ENCODE data around the gene IFNA10. TPM values are rescaled to one million over a fixed set of nuclear protein-coding genes. Genes with fewer than 3 reads are reported as not detected.
A peak's percentile ranks its signal among the peaks of the same experiment; 100 is the strongest.
"Not testable (repeated sequence)": the region's sequence is repeated elsewhere in the genome, so short reads cannot be mapped to it uniquely, and the experiment has no call there.

Gene IFNA10
- total RNA-seq, 8 experiments from 2014 or later = 0.23 to 0.57 TPM; not detected in 6

DNA sequence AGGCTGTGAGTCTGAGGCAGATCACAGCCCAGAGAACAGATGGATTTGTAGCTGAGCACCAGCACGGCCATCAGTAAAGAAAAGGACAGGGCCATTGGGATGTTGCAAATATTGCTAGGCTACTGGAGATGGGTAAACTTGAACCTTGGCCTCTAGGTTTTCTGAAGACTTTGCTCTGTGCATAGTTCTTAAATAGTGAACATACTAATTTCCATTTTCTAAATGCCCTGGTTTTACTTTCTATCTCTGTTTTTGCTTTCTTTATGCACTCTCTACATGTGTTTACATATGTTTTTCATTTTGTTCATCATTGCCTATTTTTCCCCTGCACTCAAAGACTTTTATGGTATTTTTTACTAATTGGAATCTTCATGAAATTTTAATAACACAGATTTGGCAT lies 10.3 kb upstream of the IFNA10 start, which contains the start of gene IFNA16:
IFNA16 (minus strand) TSS at position 101 of the 400 bp plus-strand sequence; CDS start at position 95, 6 bp downstream.
- ATAC-seq (replicated peaks in 6 of 8); H3K27ac ChIP-seq; H3K4me3 ChIP-seq; H3K4me1 ChIP-seq (replicated peaks in 1 of 2); in situ Hi-C loops (cut with MboI; ENCODE audit: low pct_unique_long_range_greater_than_20kb in 2 of 9, low sequenced_read_pairs in 9 of 9, unreplicated experiment in 9 of 9): not testable (repeated sequence)
- WGBS, 10 experiments = 60 to 80% (median 60%) methylated on average over 1 of the region's 1 CpG; no CpG with 5 or more reads in 7 of the 10 experiments

DNA sequence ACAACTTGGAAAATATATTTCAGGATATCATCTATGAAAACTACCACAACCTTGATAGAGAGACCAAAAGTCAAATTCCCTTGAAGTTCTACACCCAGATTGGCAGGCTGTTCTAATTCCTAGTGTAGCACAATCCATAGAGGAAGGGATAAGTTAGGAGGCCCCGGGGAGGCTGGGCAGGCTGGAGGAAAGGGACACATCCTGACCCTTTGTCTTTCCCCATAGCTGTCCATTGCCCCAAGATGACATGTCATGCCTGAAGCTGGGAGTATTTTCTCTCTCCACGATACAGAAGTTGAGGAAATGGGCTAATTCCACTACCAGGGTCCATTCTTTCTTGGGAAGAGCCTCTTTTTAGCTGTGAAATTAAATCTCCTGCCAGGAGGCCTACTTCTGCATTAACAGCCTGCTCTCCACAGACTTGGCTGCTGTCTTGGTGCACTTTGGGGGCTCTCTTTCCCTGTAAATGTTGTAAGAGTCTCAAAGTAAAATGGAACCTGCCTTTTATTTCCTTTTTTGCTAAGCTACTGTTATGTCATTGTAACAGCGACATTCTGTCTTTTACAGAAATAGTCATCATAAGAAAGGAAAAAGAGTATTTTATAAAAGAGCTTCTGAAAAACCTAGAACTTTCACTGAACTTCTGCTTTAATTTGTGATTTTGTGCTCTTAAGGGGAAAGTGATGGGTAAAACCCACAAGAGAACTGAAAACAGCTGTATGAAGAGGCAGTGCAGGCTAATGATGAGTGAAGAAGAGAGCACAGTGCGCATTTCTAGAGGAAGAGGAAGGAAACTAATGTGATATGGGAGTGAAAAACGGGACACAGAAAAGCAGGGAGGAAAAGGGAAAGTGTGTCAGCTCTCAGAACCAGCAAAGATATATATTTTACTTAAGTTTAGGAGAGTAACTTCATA lies 6.7 kb upstream of the IFNA10 start:
- H3K4me3 ChIP-seq; in situ Hi-C loops (cut with MboI; ENCODE audit: low pct_unique_long_range_greater_than_20kb in 2 of 9, low sequenced_read_pairs in 9 of 9, unreplicated experiment in 9 of 9); H3K4me1 ChIP-seq (replicated peaks in 1 of 2); H3K27ac ChIP-seq: not testable (repeated sequence)
- 89% methylated on average over 1 of the region's 5 CpGs; no CpG with 5 or more reads in 9 of the 10 experiments for WGBS, 10 experiments
- ATAC-seq (replicated peaks in 6 of 8) = peak in 2 of 8 experiments; percentile 30 to 38

DNA sequence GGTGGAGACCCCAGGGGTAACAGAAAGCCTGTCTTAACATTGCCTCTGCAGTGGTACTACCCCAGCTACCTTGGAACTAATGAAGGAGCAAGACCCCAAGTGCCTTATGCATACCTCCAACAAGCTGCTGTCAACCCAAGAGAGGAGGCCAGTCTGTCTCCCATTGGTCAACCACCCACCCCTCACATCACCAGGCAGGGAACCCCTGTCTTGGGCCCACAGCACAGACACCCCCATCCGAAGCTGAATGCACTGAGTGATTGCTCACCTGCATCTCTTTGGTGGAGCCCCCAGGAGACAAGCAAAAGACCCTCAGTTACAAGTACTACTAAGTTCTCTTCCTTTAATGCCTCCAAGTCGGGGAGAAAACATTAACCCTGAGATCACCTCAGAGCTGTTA lies 5.2 kb upstream of the IFNA10 start:
- ATAC-seq (replicated peaks in 6 of 8); H3K4me3 ChIP-seq; H3K27ac ChIP-seq; H3K4me1 ChIP-seq (replicated peaks in 1 of 2); in situ Hi-C loops (cut with MboI; ENCODE audit: low pct_unique_long_range_greater_than_20kb in 2 of 9, low sequenced_read_pairs in 9 of 9, unreplicated experiment in 9 of 9): not testable (repeated sequence)
- 0 to 89% (median 0%) methylated on average over 1 to 2 of the region's 2 CpGs; no CpG with 5 or more reads in 6 of the 10 experiments for WGBS, 10 experiments

DNA sequence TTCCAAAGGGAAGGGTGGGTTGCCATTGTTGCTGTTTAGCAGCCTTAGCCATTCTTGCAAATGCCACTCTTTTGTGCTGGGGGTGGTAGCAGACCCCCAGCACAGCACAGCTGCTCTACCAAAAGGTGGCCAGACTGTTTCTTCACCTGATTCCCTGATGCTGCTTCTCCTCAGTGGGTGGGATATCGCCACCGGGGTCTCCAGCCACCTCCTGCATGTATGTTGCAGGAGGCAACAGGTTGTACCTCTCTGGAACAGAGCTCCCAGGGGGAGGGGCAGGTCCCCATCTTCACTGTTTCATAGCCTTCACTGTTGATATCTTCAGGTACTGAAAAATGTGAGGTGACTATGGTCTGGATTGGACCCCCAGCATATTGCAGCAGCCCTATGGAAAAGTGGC lies 3.8 kb upstream of the IFNA10 start:
- H3K4me1 ChIP-seq (replicated peaks in 1 of 2); in situ Hi-C loops (cut with MboI; ENCODE audit: low pct_unique_long_range_greater_than_20kb in 2 of 9, low sequenced_read_pairs in 9 of 9, unreplicated experiment in 9 of 9); H3K27ac ChIP-seq; H3K4me3 ChIP-seq; ATAC-seq (replicated peaks in 6 of 8): not testable (repeated sequence)
- WGBS, 10 experiments = no CpG with 5 or more reads among the region's 2 CpGs

DNA sequence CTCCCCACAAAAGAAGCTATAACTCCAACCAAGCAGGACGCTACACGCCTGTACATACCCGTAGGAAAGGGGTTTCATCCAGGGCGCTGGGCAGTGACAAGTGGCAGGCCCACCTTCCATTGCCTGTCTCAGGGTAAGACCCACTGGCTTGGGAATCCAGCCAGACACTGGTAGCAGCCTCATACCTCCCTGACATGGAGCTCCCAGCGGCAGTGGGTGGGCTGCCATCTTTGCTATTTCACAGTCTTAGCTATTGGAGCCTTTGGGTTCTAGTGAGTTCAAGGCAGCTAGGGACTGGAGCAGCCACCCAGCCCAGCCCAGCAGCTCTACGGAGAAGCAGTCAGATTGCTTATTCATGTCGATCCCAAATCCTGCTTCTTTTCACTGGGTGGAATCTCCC lies 3.4 kb upstream of the IFNA10 start:
- no peak overlapping the region for H3K4me3 ChIP-seq
- H3K27ac ChIP-seq = no peak overlapping the region
- WGBS, 10 experiments = 11 to 100% (median 63%) methylated on average over 1 to 3 of the region's 7 CpGs; no CpG with 5 or more reads in 6 of the 10 experiments
- ATAC-seq (replicated peaks in 6 of 8) = no peak
- in situ Hi-C loops (cut with MboI; ENCODE audit: low pct_unique_long_range_greater_than_20kb in 2 of 9, low sequenced_read_pairs in 9 of 9, unreplicated experiment in 9 of 9) = no loop called here
- H3K4me1 ChIP-seq (replicated peaks in 1 of 2) = no peaks in the 10 kb centered on the region

DNA sequence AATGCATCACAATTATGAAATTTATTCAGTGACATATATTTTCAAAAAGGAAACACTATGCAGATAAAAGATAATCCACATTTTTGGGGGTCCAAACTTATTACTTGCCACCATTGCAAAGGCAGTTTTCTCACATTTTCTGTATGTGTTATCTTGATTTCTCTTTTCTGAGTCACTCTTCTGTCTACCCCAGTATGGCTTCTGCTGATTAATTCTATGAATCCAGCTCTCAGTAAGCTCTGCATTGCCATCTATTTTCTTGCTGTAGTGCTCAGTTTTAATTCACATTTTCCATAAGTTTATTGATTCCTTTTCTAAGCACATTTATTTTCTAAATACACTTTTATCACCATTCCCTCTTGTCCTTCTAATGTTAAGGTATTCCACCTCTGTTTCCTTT lies 1.7 kb downstream of the IFNA10 start:
- Histone ChIP-seq H3K27ac (no peak overlapping the region), H3K4me3 (no peak overlapping the region), H3K4me1 (replicated peaks in 1 of 2) (no peaks in the 10 kb centered on the region)
- in situ Hi-C loops (cut with MboI; ENCODE audit: low pct_unique_long_range_greater_than_20kb in 2 of 9, low sequenced_read_pairs in 9 of 9, unreplicated experiment in 9 of 9) = no loop called here
- ATAC-seq (replicated peaks in 6 of 8) = no peak

DNA sequence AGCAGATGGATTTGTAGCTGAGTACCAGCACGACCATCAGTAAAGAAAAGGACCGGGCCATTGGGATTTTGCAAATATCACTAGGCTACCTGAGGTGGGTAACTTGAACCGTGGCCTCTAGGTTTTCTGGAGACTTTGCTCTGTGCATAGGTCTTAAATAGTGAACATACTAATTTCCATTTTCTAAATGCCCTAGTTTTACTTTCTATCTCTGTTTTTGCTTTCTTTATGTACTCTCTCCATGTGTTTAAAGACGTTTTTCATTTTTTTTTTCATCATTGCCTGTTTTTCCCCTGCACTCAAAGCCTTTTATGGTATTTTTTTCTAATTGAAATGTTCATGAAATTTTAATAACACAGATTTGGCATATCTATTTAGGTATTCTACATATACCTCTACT lies 4.8 kb downstream of the IFNA10 start, which contains the start of gene IFNA7:
IFNA7 (minus strand) TSS at position 101 of the 400 bp plus-strand sequence; CDS start at position 61, 40 bp downstream.
- H3K4me1 ChIP-seq (replicated peaks in 1 of 2); H3K4me3 ChIP-seq; in situ Hi-C loops (cut with MboI; ENCODE audit: low pct_unique_long_range_greater_than_20kb in 2 of 9, low sequenced_read_pairs in 9 of 9, unreplicated experiment in 9 of 9); ATAC-seq (replicated peaks in 6 of 8); H3K27ac ChIP-seq: not testable (repeated sequence)
- 10 to 80% (median 49%) methylated on average over 2 to 4 of the region's 4 CpGs for WGBS, 10 experiments

DNA sequence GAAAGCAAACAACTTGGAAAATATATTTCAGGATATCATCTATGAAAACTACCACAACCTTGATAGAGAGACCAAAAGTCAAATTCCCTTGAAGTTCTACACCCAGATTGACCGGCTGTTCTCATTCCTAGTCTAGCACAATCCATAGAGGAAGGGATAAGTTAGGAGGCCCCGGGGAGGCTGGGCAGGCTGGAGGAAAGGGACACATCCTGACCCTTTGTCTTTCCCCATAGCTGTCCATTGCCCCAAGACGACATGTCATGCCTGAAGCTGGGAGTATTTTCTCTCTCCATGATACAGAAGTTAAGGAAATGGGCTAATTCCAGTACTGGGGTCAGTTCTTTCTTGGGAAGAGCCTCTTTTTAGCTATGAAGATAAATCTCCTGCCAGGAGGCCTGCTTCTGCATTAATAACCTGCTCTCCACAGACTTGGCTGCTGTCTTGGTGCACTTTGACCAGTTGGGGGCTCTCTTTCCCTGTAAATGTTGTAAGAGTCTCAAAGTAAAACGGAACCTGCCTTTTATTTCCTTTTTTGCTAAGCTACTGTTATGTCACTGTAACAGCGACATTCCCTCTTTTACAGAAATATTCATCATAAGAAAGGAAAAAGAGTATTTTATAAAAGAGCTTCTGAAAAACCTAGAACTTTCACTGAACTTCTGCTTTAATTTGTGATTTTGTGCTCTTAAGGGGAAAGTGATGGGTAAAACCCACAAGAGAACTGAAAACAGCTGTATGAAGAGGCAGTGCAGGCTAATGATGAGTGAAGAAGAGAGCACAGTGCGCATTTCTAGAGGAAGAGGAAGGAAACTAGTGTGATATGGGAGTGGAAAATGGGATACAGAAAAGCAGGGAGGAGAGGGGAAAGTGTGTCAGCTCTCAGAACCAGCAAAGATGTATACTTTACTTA lies 11.8 kb downstream of the IFNA10 start:
- H3K4me1 ChIP-seq (replicated peaks in 1 of 2); H3K4me3 ChIP-seq; H3K27ac ChIP-seq; in situ Hi-C loops (cut with MboI; ENCODE audit: low pct_unique_long_range_greater_than_20kb in 2 of 9, low sequenced_read_pairs in 9 of 9, unreplicated experiment in 9 of 9): not testable (repeated sequence)
- peak in 5 of 8 experiments; percentile 36 to 99 (median 93) for ATAC-seq (replicated peaks in 6 of 8)
- 0 to 64% (median 30%) methylated on average over 1 to 3 of the region's 6 CpGs; no CpG with 5 or more reads in 3 of the 10 experiments for WGBS, 10 experiments

DNA sequence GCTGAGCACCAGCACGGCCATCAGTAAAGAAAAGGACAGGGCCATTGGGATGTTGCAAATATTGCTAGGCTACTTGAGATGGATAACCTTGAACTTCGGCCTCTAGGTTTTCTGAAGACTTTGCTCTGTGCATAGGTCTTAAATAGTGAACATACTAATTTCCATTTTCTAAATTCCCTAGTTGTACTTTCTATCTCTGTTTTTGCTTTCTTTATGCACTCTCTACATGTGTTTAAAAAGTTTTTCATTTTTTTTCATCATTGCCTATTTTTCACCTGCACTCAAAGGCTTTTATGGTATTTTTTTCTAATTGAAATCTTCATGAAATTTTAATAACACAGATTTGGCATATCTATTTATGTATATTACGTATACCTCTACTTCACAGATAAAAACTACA lies 19.5 kb downstream of the IFNA10 start, which contains the start of gene IFNA4:
IFNA4 (minus strand) TSS at position 101 of the 400 bp plus-strand sequence; CDS start at position 45, 56 bp downstream.
- H3K4me3 ChIP-seq; ATAC-seq (replicated peaks in 6 of 8); H3K4me1 ChIP-seq (replicated peaks in 1 of 2); H3K27ac ChIP-seq; in situ Hi-C loops (cut with MboI; ENCODE audit: low pct_unique_long_range_greater_than_20kb in 2 of 9, low sequenced_read_pairs in 9 of 9, unreplicated experiment in 9 of 9): not testable (repeated sequence)
- WGBS, 10 experiments = 17 to 100% (median 77%) methylated on average over 1 to 2 of the region's 3 CpGs; no CpG with 5 or more reads in 2 of the 10 experiments

DNA sequence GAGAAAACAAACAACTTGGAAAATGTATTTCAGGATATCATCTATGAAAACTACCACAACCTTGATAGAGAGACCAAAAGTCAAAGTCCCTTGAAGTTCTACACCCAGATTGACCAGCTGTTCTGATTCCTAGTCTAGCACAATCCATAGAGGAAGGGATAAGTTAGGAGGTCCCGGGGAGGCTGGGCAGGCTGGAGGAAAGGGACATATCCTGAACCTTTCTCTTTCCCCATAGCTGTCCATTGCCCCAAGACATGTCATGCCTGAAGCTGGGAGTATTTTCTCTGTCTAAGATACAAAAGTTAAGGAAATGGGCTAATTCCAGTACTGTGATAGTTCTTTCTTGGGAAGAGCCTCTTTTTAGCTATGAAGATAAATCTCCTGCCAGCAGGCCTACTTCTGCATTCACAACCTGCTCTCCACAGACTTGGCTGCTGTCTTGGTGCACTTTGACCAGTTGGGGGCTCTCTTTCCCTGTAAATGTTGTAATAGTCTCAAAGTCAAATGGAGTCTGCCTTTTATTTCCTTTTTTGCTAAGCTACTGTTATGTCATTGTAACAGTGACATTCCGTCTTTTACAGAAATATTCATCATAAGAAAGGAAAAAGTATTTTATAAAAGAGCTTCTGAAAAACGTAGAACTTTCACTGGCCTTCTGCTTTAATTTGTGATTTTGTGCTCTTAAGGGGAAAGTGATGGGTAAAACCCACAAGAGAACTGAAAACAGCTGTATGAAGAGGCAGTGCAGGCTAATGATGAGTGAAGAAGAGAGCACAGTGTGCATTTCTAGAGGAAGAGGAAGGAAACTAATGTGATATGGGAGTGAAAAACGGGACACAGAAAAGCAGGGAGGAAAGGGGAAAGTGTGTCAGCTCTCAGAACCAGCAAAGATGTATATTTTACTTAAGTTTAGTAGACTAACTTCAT lies 23.9 kb downstream of the IFNA10 start:
- in situ Hi-C loops (cut with MboI; ENCODE audit: low pct_unique_long_range_greater_than_20kb in 2 of 9, low sequenced_read_pairs in 9 of 9, unreplicated experiment in 9 of 9); H3K4me3 ChIP-seq; H3K4me1 ChIP-seq (replicated peaks in 1 of 2); H3K27ac ChIP-seq: not testable (repeated sequence)
- WGBS, 10 experiments = 0 to 46% (median 12%) methylated on average over 1 to 3 of the region's 4 CpGs; no CpG with 5 or more reads in 2 of the 10 experiments
- ATAC-seq (replicated peaks in 6 of 8) = peak in 3 of 8 experiments; percentile 83 to 89 (median 88)

DNA sequence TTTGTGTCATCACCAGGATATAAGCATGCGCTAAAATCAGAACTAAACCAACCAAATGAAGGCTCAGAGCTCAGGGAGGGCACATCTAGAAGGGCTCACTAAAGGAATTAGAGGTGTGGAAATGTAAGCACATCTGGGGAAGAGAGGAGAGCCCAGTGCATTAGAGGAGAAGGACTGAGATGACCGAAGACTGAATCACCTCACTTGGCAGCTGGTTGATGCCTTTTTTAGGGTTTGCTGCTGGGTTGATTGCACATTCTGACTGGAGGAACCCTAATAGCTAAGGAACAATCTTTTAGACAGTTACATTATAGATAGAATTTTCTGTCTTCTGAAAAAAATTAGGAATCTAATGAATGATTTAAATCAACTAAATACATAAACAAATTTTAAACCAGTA lies 32.3 kb downstream of the IFNA10 start:
- no peaks in the 10 kb centered on the region for H3K4me1 ChIP-seq (replicated peaks in 1 of 2)
- H3K27ac ChIP-seq = no peak overlapping the region
- 43 to 100% (median 75%) methylated on average over 1 to 2 of the region's 2 CpGs; no CpG with 5 or more reads in 6 of the 10 experiments for WGBS, 10 experiments
- in situ Hi-C loops (cut with MboI; ENCODE audit: low pct_unique_long_range_greater_than_20kb in 2 of 9, low sequenced_read_pairs in 9 of 9, unreplicated experiment in 9 of 9) = no loop called here
- no peak for ATAC-seq (replicated peaks in 6 of 8)
- no peak overlapping the region for H3K4me3 ChIP-seq

DNA sequence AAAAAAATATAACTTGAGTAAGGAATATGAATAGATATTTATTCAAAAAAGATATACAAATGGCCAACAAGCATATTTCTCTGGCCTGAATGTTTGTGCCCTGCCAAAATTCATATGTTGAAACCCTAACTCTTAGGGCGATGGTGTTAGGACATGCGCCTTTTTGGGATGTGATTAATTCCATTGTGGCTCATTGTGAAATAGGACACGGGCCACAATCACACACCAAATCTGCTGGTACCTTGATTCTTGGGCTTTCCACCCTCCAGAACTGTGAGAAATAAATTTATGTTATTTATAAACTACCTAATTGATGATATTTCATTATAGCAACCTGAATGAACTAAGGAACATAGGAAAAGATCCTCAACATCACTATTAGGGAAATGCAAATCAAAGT lies 34.8 kb downstream of the IFNA10 start:
- H3K4me1 ChIP-seq (replicated peaks in 1 of 2) = no peaks in the 10 kb centered on the region
- no peak overlapping the region for H3K27ac ChIP-seq
- ATAC-seq (replicated peaks in 6 of 8) = no peak
- WGBS, 10 experiments = 50 to 92% (median 66%) methylated on average over 1 to 3 of the region's 3 CpGs; no CpG with 5 or more reads in 3 of the 10 experiments
- H3K4me3 ChIP-seq = no peak overlapping the region
- in situ Hi-C loops (cut with MboI; ENCODE audit: low pct_unique_long_range_greater_than_20kb in 2 of 9, low sequenced_read_pairs in 9 of 9, unreplicated experiment in 9 of 9) = no loop called here
